ENCODE results near the gene DOP1B. TPM values are rescaled to one million over a fixed set of nuclear protein-coding genes. Genes with fewer than 3 reads are reported as not detected.

DOP1B gene
- polyA plus RNA-seq, 1 experiment: 8.5 TPM

DNA sequence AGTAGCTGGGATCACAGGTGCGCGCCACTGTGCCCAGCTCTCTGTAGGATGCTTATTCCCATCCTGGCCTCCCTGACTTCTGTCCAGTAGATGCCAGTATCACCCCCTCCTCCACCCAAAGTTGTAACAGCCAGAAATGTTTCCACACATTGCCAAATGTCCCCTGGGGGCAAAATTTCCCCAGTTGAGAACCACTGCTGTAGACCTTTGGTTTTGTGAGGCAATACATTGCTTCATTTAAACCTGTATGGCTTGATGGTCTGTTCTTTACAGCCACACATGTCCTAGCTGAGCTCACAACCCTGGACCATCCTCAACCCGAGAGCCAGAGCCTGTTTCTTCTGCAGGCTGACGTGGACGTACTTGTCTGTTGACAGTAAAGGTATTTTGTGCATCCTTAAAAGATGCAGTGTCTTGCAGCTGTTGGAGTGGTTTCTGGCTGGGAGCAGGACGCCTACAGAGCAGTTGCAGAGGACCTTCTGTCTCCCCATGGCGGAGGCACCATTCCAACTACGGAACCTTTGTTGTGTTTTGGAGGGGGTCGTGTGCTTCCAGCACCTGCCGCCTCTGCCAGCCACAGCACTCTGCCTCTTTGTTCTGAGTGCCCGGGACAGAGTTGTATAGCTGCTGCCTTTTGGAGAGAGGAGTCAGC, 26.6 kb downstream of the DOP1B start:
- H3K36me3 ChIP-seq (ENCODE audit: control insufficient read depth, insufficient read depth, low read length): peaks cover 2% of the 10 kb centered on the region
- POLR2A ChIA-PET: no interaction called here
- TF ChIP-seq, protein P1, sequence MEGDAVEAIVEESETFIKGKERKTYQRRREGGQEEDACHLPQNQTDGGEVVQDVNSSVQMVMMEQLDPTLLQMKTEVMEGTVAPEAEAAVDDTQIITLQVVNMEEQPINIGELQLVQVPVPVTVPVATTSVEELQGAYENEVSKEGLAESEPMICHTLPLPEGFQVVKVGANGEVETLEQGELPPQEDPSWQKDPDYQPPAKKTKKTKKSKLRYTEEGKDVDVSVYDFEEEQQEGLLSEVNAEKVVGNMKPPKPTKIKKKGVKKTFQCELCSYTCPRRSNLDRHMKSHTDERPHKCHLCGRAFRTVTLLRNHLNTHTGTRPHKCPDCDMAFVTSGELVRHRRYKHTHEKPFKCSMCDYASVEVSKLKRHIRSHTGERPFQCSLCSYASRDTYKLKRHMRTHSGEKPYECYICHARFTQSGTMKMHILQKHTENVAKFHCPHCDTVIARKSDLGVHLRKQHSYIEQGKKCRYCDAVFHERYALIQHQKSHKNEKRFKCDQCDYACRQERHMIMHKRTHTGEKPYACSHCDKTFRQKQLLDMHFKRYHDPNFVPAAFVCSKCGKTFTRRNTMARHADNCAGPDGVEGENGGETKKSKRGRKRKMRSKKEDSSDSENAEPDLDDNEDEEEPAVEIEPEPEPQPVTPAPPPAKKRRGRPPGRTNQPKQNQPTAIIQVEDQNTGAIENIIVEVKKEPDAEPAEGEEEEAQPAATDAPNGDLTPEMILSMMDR (IDR thresholded peaks at IDR 0.05; ENCODE audit: insufficient read depth, low read depth, low read length): no peak
- no peak for DNase-seq (ENCODE audit: low read depth)
- CTCF ChIA-PET: interaction anchor here (0.6 to 2.2 kb wide), 2 partner anchors 11 to 144 kb away, joined by 3 to 5 read pairs; no protein-coding TSS in a partner anchor
- no peak overlapping the region for H3K4me3 ChIP-seq (ENCODE audit: low read depth, low read length)
- H3K27me3 ChIP-seq (ENCODE audit: control insufficient read depth, insufficient read depth, low read length): no peaks in the 10 kb centered on the region

DNA sequence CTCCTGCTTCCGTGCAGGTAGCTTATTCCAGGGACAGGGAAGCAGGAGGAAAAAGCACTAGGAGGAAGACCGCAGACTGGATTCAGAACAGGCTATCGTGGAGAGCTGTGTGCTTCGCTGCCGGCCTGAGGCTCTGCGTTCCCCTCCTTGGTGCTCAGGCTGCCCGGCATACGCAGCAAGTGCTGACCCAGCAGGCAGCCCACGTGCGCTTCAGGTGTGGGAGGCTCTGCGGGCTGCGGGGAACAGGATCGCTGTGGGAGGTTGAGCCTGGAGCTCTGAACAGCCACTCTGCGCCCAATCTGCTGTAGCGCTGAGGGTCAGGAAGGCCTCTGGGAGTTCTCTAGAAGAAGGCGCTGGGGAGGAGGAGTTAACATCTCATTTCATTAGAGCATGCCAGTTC, 27.9 kb downstream of the DOP1B start:
- H3K4me3 ChIP-seq (ENCODE audit: low read depth, low read length): no peak overlapping the region
- ChIA-PET POLR2A (no interaction called here), CTCF (no interaction called here)
- TF ChIP-seq, protein P1 (IDR thresholded peaks at IDR 0.05; ENCODE audit: insufficient read depth, low read depth, low read length): no peak
- H3K27me3 ChIP-seq (ENCODE audit: control insufficient read depth, insufficient read depth, low read length): no peaks in the 10 kb centered on the region
- peaks cover 2% of the 10 kb centered on the region for H3K36me3 ChIP-seq (ENCODE audit: control insufficient read depth, insufficient read depth, low read length)
- DNase-seq (ENCODE audit: low read depth): no peak

DNA sequence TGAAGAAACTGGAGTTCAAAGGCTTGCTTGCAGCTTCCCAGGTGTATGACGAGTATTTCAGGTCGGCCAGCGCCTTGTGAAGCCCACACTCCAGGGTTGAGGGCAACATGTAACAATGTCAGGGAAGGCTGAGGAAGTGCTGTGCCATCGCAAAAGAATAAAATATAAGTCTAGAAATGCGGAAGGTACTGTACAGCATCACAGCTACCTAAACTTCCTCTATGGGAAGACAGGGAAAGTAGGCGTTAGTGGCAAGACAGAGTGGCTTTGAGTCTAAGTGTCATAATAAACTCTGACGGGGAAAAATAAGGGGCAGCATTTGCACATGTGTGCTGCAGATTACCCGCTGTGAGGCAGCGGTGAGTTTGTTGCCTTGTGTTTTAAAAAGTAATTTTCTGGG, 28.9 kb downstream of the DOP1B start:
- H3K4me3 ChIP-seq (ENCODE audit: low read depth, low read length): no peak overlapping the region
- TF ChIP-seq, protein P1 (IDR thresholded peaks at IDR 0.05; ENCODE audit: insufficient read depth, low read depth, low read length): no peak
- ChIA-PET CTCF (interaction anchor here (0.6 to 1.2 kb wide), 2 partner anchors 24 to 45 kb away, joined by 3 read pairs; no protein-coding TSS in a partner anchor), POLR2A (no interaction called here)
- H3K27me3 ChIP-seq (ENCODE audit: control insufficient read depth, insufficient read depth, low read length): no peaks in the 10 kb centered on the region
- peaks cover 2% of the 10 kb centered on the region for H3K36me3 ChIP-seq (ENCODE audit: control insufficient read depth, insufficient read depth, low read length)
- DNase-seq (ENCODE audit: low read depth): no peak

DNA sequence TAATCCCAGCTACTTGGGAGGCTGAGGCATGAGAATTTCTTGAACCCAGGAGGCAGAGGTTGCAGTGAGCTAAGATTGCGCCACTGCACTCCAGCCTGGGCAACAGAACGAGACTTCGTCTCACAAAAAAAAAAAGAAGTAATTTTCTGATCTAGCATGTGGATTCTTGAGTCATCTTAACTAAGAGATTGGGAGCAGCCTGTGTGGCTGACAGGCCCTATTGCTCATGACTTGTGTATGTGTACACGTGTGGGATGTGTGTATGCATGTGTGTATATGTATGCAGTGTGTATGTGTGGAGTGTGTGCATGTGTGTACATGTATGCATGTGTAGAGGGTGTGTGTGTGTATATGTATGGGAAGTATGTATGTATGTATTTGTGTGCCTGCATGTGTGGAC, 29.5 kb downstream of the DOP1B start:
- H3K27me3 ChIP-seq (ENCODE audit: control insufficient read depth, insufficient read depth, low read length): no peaks in the 10 kb centered on the region
- DNase-seq (ENCODE audit: low read depth): no peak
- H3K4me3 ChIP-seq (ENCODE audit: low read depth, low read length): no peak overlapping the region
- TF ChIP-seq, protein P1 (IDR thresholded peaks at IDR 0.05; ENCODE audit: insufficient read depth, low read depth, low read length): no peak
- peaks cover 2% of the 10 kb centered on the region for H3K36me3 ChIP-seq (ENCODE audit: control insufficient read depth, insufficient read depth, low read length)
- CTCF ChIA-PET: interaction anchor here (1.1 to 1.2 kb wide), 3 partner anchors 19 to 74 kb away, joined by 3 to 4 read pairs (median 3); no protein-coding TSS in a partner anchor
- POLR2A ChIA-PET: no interaction called here

DNA sequence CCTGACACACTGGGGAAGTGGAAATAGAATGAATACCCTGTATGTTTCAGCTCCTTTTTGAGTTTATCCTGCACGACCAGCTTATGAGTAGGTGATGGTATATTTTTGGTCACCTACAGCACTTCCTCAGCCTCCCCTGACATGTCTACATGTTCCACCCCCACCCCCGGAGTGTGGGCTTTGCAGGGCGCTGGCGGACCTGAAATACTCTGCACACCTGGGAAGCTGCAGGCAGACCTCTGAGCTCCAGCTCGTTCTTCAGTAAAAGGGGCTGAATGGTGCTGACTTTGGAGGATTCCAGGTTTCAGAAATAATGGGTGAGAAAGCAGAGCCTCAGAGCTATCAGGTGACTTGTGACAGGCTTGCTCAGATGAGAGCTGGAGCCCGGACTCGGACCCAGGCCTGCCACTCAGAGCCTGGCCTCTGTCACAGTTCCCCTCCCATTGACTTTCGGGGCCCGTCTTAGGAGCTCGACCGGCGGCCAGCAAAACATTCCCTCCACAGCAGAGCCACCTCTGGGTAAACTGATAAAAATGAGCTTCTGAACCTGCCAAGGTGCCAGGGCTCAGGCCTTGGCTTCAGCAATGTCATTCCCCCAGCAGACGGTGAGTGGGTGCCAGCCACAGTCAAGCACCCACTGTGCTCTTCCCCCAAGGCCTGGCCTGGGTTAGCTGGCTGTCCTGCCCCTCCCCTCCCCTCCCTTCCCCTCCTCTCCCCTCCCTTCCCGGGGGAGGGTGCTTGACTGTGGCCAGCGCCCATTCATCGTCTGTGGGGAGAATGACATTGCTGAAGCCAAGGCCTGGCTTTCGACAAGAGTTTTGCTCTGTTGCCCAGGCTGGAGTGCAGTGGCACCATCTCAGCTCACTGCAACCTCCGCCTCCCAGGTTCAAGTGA, 30.1 kb downstream of the DOP1B start:
- POLR2A ChIA-PET: no interaction called here
- DNase-seq (ENCODE audit: low read depth): no peak
- H3K27me3 ChIP-seq (ENCODE audit: control insufficient read depth, insufficient read depth, low read length): no peaks in the 10 kb centered on the region
- TF ChIP-seq, protein P1 (IDR thresholded peaks at IDR 0.05; ENCODE audit: insufficient read depth, low read depth, low read length): no peak
- CTCF ChIA-PET: interaction anchor here (1.1 to 1.2 kb wide), 3 partner anchors 20 to 73 kb away, joined by 3 to 4 read pairs (median 3); no protein-coding TSS in a partner anchor
- H3K36me3 ChIP-seq (ENCODE audit: control insufficient read depth, insufficient read depth, low read length): no peaks in the 10 kb centered on the region; the same call in 1 of the 2 replicates
- no peak overlapping the region for H3K4me3 ChIP-seq (ENCODE audit: low read depth, low read length)
